ENCODE results near the gene HOXA1. TPM values are rescaled to one million over a fixed set of nuclear protein-coding genes. Genes with fewer than 3 reads are reported as not detected.
A peak's percentile ranks its signal among the peaks of the same experiment; 100 is the strongest.

The HOXA1 gene
- total RNA-seq, 2 experiments from 2014 or later = 0.72 to 1.0 TPM

DNA sequence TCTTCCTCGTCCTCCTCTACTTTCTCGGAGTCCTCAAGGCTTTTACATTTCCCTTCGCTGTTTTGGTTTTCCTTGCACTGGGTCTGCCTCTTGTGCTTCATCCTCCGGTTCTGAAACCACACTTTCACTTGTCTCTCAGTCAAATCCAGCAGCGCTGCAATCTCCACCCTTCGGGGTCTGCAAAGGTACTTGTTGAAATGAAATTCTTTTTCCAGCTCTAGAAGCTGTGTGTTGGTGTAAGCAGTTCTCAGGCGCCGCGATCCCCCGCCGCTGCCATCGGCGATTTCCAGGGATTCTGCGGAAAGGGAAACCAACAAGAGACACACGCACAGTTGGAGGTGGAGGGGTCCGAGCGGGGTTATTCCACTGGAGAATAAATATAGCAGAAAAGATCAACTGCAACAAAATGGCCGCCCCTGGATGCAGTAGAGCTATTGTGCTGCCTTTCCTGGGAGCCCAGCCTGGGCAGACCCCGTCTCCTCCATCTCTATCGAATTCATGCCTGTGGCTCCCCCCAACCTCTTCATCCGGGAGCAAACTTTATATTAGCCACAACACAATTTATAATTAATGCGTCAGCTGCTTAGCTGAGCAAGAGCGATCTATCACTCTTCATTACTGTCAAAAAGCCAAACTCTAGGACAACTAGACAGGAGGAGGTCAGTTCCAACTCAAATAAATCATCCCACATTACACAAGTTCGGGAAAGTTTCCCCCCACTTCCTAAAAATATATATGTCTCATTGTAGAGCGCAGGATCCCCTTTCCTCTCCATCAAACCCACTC lies 5.6 kb upstream of the HOXA1 start:
- Mint-ChIP-seq H3K27ac (no peak overlapping the region), H3K4me1 (peaks cover 7% of the 10 kb centered on the region), H3K27me3 (peaks cover 83% of the 10 kb centered on the region), H3K9me3 (no peaks in the 10 kb centered on the region), H3K4me3 (no peak overlapping the region), H3K36me3 (peaks cover 4% of the 10 kb centered on the region)
- ATAC-seq (ENCODE audit: low read depth) (no peak), DNase-seq (no peak)
- POLR2A ChIA-PET = no interaction called here

DNA sequence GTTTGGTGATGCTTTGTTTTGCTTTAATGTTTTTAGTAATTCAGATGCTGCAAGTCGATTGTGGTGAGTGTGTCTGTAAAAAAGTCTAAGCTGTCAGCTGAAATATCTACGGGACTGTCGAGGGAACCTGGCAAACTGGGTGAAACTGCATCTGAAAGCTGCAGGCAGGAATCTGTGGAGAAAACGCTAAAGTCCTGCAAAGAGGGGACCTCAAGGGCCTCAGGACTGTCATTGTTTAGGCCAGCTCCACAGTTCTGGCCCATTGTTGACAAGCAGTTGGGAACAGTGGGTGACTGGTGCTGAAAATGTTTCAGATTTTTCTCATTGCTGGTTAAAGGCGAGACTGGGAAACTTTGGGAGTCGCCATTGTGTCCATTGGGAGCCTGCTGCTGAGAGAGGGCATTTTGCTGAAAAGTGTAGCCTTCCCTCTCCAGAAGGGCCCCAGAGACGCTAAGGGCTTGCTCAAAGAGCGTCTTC lies 4.9 kb upstream of the HOXA1 start:
- Mint-ChIP-seq H3K4me3 (no peak overlapping the region), H3K9me3 (no peaks in the 10 kb centered on the region), H3K4me1 (peaks cover 7% of the 10 kb centered on the region), H3K36me3 (peaks cover 4% of the 10 kb centered on the region), H3K27ac (no peak overlapping the region), H3K27me3 (peaks cover 83% of the 10 kb centered on the region)
- ATAC-seq (ENCODE audit: low read depth) (no peak), DNase-seq (no peak)
- POLR2A ChIA-PET = no interaction called here

DNA sequence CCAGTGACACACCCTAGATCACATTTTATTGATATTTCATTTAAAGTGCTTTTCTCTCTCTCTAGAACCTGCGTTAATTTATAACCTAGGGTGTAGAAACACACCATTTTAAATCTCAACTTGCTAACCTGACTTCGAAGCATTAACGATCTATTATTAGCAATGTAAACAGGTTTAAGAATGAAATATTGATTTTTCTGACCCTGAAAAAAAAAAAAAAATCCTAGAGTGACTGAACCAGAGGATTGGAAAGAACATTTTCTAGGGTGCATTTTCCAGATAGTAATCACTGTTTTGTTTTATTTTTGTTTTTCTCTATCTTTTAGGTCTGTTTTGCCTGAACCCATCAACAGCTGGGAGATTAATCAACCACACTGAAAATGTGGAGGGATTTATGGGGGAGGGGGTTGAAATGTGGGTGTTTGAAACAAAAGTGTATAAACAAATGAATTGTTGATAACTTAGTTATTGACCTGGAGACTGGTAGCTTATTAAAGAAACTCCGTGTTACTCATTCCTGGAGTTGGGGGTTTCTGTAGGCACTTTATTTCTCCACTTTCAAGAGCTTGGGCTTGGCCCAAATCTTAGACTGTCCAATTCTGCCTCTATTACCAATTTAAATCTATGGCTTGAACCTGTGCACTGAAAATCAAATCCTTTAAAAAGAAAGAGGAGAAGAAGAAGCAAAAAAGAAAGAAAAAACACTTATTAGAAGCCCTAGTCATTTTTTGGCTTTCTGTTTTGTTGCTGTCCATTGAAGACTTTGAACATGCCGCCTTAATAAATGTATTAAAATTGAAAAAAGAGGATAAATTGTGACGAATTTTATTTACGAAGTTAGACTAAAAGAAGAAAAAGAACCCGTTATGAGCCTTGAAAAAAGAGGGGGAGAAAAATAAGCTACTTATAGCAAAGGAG lies 3.9 kb upstream of the HOXA1 start:
- DNase-seq = no peak
- peaks cover 12% of the 10 kb centered on the region for H3K4me1 Mint-ChIP-seq
- POLR2A ChIA-PET = no interaction called here
- peaks cover 4% of the 10 kb centered on the region for H3K36me3 Mint-ChIP-seq
- H3K27ac Mint-ChIP-seq = no peak overlapping the region
- ATAC-seq (ENCODE audit: low read depth) = no peak
- H3K9me3 Mint-ChIP-seq = no peaks in the 10 kb centered on the region
- H3K27me3 Mint-ChIP-seq = peaks cover 87% of the 10 kb centered on the region
- no peak overlapping the region for H3K4me3 Mint-ChIP-seq

DNA sequence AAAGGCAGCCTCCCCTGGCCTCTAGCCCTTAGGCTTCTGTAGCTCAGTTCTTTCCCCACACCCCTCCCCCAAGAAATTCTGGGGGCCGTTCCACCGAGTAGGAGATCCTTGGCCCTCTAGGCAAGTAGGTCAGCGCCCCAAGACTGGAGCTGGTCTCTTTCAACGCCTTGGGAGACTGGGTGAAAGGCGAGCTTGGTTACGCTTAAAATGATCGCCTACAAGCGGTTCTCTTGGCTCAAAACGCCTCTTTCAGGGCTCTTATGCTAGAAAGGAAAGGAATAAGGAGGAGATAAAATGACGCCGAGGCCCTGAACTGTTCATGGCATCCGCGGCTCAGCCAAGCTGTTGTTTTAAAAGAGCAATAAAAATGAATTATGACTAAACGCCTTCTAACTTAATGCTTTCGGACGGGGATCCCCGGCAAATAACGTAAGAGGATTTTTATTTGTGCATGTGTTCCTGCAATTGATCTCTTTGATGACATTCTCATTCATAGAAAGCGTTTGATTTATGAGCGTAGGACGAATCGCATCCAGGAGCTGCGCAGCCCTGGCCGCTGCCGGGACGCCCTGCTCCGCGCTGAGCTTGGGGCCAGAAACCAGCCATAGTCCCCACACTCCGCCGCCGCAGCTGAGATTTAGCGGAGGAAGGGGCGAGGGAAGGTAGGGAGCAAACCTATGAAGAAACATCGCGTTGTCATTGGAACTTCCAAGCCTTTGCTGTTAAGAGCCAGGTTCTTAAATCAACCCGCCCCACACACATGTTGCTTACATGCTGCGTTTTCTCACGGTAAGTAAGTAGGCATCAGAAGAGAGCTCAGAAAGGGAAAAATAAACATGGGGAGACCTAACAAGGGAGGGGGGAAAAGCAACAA lies 3.0 kb upstream of the HOXA1 start:
- Mint-ChIP-seq H3K27me3 (peaks cover 87% of the 10 kb centered on the region), H3K9me3 (no peaks in the 10 kb centered on the region), H3K36me3 (peaks cover 4% of the 10 kb centered on the region), H3K4me3 (no peak overlapping the region), H3K4me1 (peaks cover 12% of the 10 kb centered on the region), H3K27ac (no peak overlapping the region)
- ATAC-seq (ENCODE audit: low read depth) (no peak), DNase-seq (no peak)
- POLR2A ChIA-PET = interaction anchor here (0.5 to 1.4 kb wide), 2 partner anchors 32 to 577 kb away, joined by 3 read pairs; no protein-coding TSS in a partner anchor

DNA sequence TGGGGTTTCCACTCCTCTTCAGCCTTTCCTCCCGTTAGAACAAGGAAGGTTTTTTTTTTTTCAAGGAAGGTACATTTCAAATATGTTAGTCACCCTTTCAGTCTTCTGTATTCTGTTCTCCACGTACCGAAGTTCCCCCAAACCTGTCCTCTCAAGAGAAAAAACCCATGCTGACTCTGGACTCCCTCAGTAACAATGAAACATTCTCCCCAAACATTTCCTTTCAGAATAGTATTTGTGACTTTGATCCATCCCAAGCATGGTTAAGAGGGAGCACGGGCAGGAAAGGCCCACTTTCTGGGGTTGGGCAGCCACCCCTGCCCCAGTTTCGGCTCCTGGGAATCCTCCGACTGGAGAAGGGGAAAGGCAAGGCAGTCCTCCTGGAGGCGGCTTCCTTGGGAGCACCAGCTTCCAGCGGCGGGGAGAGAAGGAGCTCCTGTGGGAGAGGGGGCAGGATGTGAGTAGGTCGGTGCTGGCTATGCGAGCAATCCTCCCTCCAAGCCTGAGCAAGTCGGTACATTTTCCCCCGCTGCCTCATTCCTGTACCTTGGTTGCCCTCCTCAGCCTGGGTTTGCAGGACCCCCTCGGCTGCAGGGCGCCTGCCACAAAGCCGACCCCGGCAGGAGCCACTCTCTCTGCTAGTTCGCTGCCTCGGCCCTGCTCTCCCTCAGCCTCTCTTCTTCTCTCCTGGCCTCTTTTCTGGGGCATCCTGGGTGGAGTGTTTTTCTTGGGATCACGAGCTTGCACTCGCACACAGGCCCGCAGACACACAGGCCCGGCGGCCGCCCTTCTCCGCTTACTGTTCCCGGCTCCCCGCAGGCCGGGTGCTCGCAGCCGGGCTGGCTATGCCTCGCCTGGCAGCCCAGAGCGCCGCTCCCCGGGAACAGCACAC lies 2.1 kb upstream of the HOXA1 start:
- POLR2A ChIA-PET = interaction anchor here (0.7 to 1.6 kb wide), 3 partner anchors 33 to 66 kb away, joined by 3 to 6 read pairs (median 5); no protein-coding TSS in a partner anchor
- Mint-ChIP-seq H3K4me3 (no peak overlapping the region), H3K27ac (no peak overlapping the region), H3K27me3 (peaks cover 87% of the 10 kb centered on the region), H3K36me3 (peaks cover 4% of the 10 kb centered on the region), H3K4me1 (peaks cover 12% of the 10 kb centered on the region), H3K9me3 (no peaks in the 10 kb centered on the region)
- DNase-seq = no peak
- ATAC-seq (ENCODE audit: low read depth) = no peak

DNA sequence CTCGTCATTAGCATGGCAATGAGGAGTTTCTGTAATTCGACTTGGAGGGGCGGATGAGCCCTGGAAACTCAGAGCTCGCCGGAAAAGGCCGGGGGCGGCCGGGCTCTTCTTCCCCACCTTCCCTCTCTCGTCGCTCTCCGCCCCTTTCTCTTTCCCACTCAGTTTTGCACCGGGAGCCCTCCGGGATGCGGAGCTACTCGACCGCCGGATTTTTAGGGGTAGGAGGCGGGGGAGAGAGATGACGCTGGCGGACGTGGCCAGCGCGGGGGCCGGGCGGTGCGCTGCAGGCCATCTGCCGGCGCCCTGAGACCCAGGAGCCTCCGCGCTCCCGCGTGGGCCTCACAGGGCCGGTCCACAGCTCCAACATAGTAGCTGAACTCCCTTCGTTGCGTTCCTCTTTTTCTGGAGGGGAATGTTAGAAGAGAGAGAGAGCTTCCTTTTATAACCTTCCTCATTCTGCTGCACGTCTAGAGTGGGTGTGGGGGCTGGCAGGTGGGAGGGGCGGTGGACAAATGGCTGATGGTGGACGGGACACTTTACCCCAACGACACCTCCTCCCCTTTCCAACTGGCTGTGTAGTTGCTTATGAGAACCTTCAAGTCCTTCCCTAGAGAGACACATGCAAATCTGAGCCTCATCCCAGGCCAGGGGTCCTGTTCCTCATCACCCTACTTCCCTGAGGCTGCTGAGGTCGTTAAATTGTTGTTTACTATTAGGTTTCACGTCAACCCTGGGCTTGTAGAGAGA lies 1.1 kb upstream of the HOXA1 start:
- no peak overlapping the region for H3K27ac Mint-ChIP-seq
- peak; percentile 6 for ATAC-seq (ENCODE audit: low read depth)
- H3K4me3 Mint-ChIP-seq = peak overlapping the region; percentile 91
- peak; percentile 44 for DNase-seq
- H3K4me1 Mint-ChIP-seq = peaks cover 10% of the 10 kb centered on the region
- POLR2A ChIA-PET = interaction anchor here (0.6 to 1.6 kb wide), 6 partner anchors 34 to 644 kb away, joined by 3 to 6 read pairs (median 3); no protein-coding TSS in a partner anchor
- H3K9me3 Mint-ChIP-seq = no peaks in the 10 kb centered on the region
- peaks cover 88% of the 10 kb centered on the region for H3K27me3 Mint-ChIP-seq
- H3K36me3 Mint-ChIP-seq = peaks cover 2% of the 10 kb centered on the region

DNA sequence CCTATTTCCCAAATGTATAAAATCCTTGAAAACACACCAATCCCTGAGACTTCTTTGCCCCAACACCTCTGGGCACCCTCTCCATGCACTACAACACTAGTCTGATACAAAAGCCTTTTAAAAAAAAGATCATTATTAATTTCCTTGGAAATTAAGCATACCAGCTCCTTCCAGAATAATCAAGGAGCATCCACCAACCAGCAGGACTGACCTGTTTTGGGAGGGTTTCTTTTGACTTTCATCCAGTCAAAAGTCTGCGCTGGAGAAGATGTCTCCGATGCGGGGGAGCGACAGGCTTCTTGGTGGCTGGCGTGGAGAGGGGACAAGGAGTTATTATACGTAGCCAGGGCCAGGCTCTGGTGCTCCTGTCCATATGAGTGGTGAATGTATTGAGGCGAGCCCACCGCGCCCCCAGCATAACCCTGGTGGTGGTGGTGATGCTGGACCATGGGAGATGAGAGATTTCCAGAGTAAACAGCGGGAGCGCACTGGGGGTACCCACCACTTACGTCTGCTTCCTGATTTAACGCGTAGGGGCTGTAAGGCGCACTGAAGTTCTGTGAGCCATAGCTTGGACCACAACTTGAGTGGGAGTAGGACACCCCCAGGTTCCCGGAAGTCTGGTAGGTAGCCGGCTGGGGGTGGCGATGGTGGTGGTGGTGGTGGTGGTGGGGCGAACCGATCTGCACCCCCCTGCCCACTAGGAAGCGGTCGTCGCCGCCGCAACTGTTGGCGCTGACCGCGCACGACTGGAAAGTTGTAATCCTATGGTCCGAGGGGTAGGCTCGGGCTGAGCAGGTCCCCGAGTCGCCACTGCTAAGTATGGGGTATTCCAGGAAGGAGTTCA lies 527 bp downstream of the HOXA1 start:
- POLR2A ChIA-PET = no interaction called here
- Mint-ChIP-seq H3K9me3 (no peaks in the 10 kb centered on the region), H3K27me3 (peaks cover 88% of the 10 kb centered on the region), H3K36me3 (peaks cover 2% of the 10 kb centered on the region), H3K4me3 (peak overlapping the region; percentile 91), H3K27ac (peak overlapping the region; percentile 71), H3K4me1 (peaks cover 10% of the 10 kb centered on the region)
- DNase-seq (no peak), ATAC-seq (ENCODE audit: low read depth) (no peak)

DNA sequence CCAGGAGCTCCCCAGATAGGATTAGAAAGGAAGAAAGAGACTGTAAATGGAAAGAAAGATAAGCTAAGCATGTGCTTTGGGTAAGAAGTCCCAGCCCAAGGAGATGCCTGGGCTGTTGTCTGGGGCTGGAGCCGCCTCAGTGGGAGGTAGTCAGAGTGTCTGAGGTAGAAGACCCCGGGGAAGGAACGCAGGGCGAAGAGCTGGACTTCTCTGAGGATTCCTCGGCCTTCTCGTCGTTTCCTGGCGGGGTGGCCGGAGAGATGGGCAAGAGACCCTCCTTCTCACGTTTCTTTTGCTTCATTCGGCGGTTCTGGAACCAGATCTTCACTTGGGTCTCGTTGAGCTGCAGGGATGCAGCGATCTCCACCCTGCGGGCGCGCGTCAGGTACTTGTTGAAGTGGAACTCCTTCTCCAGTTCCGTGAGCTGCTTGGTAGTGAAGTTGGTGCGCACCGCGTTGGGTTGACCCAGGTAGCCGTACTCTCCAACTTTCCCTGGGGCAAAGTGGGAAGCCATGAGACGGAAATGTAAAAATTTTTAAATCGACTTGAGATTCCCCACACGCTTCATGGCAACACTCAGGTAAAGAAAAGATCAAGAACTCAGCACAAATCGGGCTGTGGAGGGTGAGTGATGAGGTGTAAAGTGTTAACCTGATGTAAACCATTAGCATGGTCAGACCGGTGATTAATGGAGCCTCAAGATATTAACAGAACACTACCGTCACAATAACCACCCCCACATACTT lies 1.3 kb downstream of the HOXA1 start:
- POLR2A ChIA-PET = no interaction called here
- H3K27ac Mint-ChIP-seq = no peak overlapping the region
- H3K36me3 Mint-ChIP-seq = peaks cover under 1% of the 10 kb centered on the region
- H3K4me1 Mint-ChIP-seq = peaks cover 10% of the 10 kb centered on the region
- ATAC-seq (ENCODE audit: low read depth) = no peak
- peaks cover 89% of the 10 kb centered on the region for H3K27me3 Mint-ChIP-seq
- no peaks in the 10 kb centered on the region for H3K9me3 Mint-ChIP-seq
- no peak for DNase-seq
- H3K4me3 Mint-ChIP-seq = no peak overlapping the region

DNA sequence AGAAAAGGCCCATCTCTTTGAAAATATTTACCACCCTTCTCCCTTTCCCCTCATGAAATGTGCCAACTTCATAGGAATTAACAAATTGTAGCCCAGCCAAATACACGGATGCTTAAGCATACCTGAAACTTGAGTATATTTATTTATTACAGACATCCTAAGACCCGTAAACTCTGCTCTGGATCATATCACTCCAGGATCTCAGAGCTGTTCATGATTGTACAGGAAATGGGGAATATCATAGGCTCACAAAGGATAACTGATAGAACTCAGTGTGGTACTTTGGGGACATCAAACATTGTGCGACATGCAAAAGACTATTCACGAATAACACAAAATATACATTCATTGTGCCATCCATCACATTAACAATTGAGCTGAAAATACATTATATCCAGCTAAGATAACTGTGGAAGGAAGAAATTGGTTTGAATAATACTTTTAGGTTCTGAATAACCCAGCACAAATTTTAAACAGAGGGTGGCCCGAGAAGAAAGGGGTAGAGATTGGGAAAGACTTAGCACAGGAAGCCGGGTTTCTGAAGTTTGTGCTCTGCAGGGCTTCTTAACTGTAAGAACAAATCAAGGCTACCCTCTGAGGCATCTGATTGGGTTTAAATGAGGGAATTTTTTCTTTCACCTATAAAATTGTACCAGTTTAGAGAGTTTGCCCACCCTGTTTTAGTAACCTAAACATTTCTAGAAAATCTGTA lies 2.5 kb downstream of the HOXA1 start:
- Mint-ChIP-seq H3K4me3 (no peak overlapping the region), H3K36me3 (no peaks in the 10 kb centered on the region), H3K9me3 (no peaks in the 10 kb centered on the region), H3K27me3 (peaks cover 89% of the 10 kb centered on the region), H3K4me1 (peaks cover 10% of the 10 kb centered on the region), H3K27ac (no peak overlapping the region)
- DNase-seq = no peak
- ATAC-seq (ENCODE audit: low read depth) = no peak
- POLR2A ChIA-PET = no interaction called here

DNA sequence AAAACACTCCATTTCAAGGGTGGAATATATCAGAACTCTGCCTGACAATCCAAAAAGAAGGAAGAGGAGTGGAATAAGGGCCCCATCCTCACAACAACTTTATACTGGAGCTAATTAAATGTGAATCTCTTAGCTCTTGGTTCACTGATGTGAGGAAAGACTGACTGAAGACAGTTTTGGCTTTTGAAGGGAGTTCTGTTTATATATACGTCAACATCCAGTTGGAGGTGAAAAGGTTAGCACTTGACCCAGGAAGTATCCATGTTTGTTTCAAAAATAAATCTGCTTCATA lies 3.0 kb downstream of the HOXA1 start:
- DNase-seq (no peak), ATAC-seq (ENCODE audit: low read depth) (no peak)
- no peaks in the 10 kb centered on the region for H3K9me3 Mint-ChIP-seq
- H3K36me3 Mint-ChIP-seq = no peaks in the 10 kb centered on the region
- H3K27ac Mint-ChIP-seq = no peak overlapping the region
- H3K4me1 Mint-ChIP-seq = peaks cover 10% of the 10 kb centered on the region
- peaks cover 87% of the 10 kb centered on the region for H3K27me3 Mint-ChIP-seq
- POLR2A ChIA-PET = interaction anchor here (0.5 kb wide), 1 partner anchor 141 kb away, joined by 3 read pairs; no protein-coding TSS in a partner anchor
- no peak overlapping the region for H3K4me3 Mint-ChIP-seq

All from activated naive CD8-positive, alpha-beta T cell treated with anti-CD3 and anti-CD28 coated beads, Interleukin-2, amount 10 ng/mL, durations not matched to agents 7 days and 5 days (primary cell).